Measurements from ENCODE around the gene DHRS1. TPM values are rescaled to one million over a fixed set of nuclear protein-coding genes. Genes with fewer than 3 reads are reported as not detected.

DHRS1 gene
- total RNA-seq, 1 experiment from 2014 or later, result 34.7 TPM

DNA sequence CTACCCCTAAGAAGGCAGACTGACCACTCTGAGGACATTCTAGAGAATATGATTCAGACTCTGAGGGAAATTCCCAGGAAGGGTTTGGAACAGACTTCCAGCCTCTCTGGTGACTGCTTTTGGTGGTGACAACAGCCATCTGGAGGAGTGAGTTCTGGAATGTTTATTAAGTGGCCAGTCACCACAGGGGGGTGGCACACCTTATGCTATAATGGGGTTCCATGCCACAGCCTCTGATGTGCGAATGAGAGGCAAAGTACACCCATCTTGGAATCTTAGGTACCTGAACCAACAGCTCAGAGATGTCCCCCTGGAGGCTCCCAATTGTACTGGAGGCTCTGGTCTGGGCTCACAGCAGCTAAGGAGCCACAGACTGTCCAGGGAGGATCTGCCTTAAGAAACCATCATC, 47.7 kb downstream of the DHRS1 start:
- BruUV-seq (replicated peaks), result no TSS peak
- no peak overlapping the region for H3K9ac ChIP-seq (ENCODE audit: low read length)
- H4K20me1 ChIP-seq (ENCODE audit: insufficient read depth), result no peaks in the 10 kb centered on the region
- H3K4me2 ChIP-seq (ENCODE audit: low read length), result no peak overlapping the region
- no peaks in the 10 kb centered on the region for H3K9me2 ChIP-seq (ENCODE audit: insufficient read depth)
- H3K9me3 ChIP-seq (ENCODE audit: control insufficient read depth in 1 of 2, insufficient read depth in 1 of 2, low read depth in 1 of 2, low read length in 2 of 2), result no peaks in the 10 kb centered on the region
- H3K27me3 ChIP-seq (ENCODE audit: insufficient read depth, low read length), result no peaks in the 10 kb centered on the region
- ChIA-PET POLR2A (interaction anchor here (1.0 to 1.7 kb wide), 2 partner anchors 10 to 20 kb away, joined by 3 to 7 read pairs; partner anchors contain the start of genes RABGGTA and TINF2), RAD21 (ENCODE audit: low non-redundant PET in 1 of 2, low total read pairs in 2 of 2, uncharacterized antibody in 2 of 2, unreplicated experiment in 2 of 2) (no interaction called here), CTCF (interaction anchor here (1.7 kb wide), 1 partner anchor 9 kb away, joined by 9 read pairs; the partner anchor contains the start of gene TINF2)
- H3K4me1 ChIP-seq (ENCODE audit: control insufficient read depth in 1 of 2, insufficient read depth in 2 of 2, low read length in 2 of 2), result peaks cover 0 to 5% of the 10 kb centered on the region in 2 experiments; a peak in 1 of 4 replicates
- H3K4me3 ChIP-seq (replicated peaks in 1 of 2; ENCODE audit: low read depth in 1 of 2, low read length in 2 of 2), result no peak overlapping the region
- intact Hi-C loops (cut with micrococcal nuclease), result no loop called here
- DNase-seq (ENCODE audit: low read depth, low spot score) (no peak), ATAC-seq (peak; percentile 58; the same call in 1 of the 2 replicates)
- no peaks in the 10 kb centered on the region for H3K79me2 ChIP-seq (ENCODE audit: insufficient read depth, low read length)
- H3K36me3 ChIP-seq (ENCODE audit: control insufficient read depth in 1 of 2, insufficient read depth in 2 of 2, low read length in 2 of 2), result no peaks in the 10 kb centered on the region; a peak in 1 of 4 replicates
- TF ChIP-seq ZFX (IDR thresholded peaks at IDR 0.05), result no peak
- no peak for TF ChIP-seq EZH2 (IDR thresholded peaks at IDR 0.05)
- TF ChIP-seq EZH2phosphoT487 (IDR thresholded peaks at IDR 0.05; ENCODE audit: borderline replicate concordance), result no peak
- TF ChIP-seq, protein P1, sequence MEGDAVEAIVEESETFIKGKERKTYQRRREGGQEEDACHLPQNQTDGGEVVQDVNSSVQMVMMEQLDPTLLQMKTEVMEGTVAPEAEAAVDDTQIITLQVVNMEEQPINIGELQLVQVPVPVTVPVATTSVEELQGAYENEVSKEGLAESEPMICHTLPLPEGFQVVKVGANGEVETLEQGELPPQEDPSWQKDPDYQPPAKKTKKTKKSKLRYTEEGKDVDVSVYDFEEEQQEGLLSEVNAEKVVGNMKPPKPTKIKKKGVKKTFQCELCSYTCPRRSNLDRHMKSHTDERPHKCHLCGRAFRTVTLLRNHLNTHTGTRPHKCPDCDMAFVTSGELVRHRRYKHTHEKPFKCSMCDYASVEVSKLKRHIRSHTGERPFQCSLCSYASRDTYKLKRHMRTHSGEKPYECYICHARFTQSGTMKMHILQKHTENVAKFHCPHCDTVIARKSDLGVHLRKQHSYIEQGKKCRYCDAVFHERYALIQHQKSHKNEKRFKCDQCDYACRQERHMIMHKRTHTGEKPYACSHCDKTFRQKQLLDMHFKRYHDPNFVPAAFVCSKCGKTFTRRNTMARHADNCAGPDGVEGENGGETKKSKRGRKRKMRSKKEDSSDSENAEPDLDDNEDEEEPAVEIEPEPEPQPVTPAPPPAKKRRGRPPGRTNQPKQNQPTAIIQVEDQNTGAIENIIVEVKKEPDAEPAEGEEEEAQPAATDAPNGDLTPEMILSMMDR (IDR thresholded peaks at IDR 0.05 in 2 of 3, conservative IDR thresholded peaks at IDR 0.05 in 1 of 3; ENCODE audit: borderline replicate concordance in 1 of 3, insufficient read depth in 1 of 3, low read depth in 2 of 3, low read length in 2 of 3), result peak in 1 of 3 experiments; percentile 27; a peak in 1 of 6 replicates
- no peak for TF ChIP-seq JUND (IDR thresholded peaks at IDR 0.05)
- H2AFZ ChIP-seq (ENCODE audit: low read depth, low read length, poor library complexity, severe bottlenecking), result no peak overlapping the region
- no peak overlapping the region for H3K27ac ChIP-seq (ENCODE audit: low read depth, low read length)

- ChIA-PET CTCF (no interaction called here), POLR2A (interaction anchor here (1.7 kb wide), 1 partner anchor 8 kb away, joined by 7 read pairs; the partner anchor contains the start of gene TINF2), RAD21 (ENCODE audit: low non-redundant PET in 1 of 2, low total read pairs in 2 of 2, uncharacterized antibody in 2 of 2, unreplicated experiment in 2 of 2) (no interaction called here)
- Histone ChIP-seq H3K4me3 (replicated peaks in 1 of 2; ENCODE audit: low read depth in 1 of 2, low read length in 2 of 2) (no peak overlapping the region), H3K9ac (ENCODE audit: low read length) (no peak overlapping the region), H3K9me2 (ENCODE audit: insufficient read depth) (no peaks in the 10 kb centered on the region), H2AFZ (ENCODE audit: low read depth, low read length, poor library complexity, severe bottlenecking) (no peak overlapping the region), H3K36me3 (ENCODE audit: control insufficient read depth in 1 of 2, insufficient read depth in 2 of 2, low read length in 2 of 2) (no peaks in the 10 kb centered on the region; a peak in 1 of 4 replicates), H3K79me2 (ENCODE audit: insufficient read depth, low read length) (no peaks in the 10 kb centered on the region), H3K27ac (ENCODE audit: low read depth, low read length) (no peak overlapping the region), H3K9me3 (ENCODE audit: control insufficient read depth in 1 of 2, insufficient read depth in 1 of 2, low read depth in 1 of 2, low read length in 2 of 2) (no peaks in the 10 kb centered on the region), H3K4me1 (ENCODE audit: control insufficient read depth in 1 of 2, insufficient read depth in 2 of 2, low read length in 2 of 2) (peaks cover 0 to 5% of the 10 kb centered on the region in 2 experiments; a peak in 1 of 4 replicates), H4K20me1 (ENCODE audit: insufficient read depth) (no peaks in the 10 kb centered on the region), H3K27me3 (ENCODE audit: insufficient read depth, low read length) (no peaks in the 10 kb centered on the region), H3K4me2 (ENCODE audit: low read length) (no peak overlapping the region)
- TF ChIP-seq ZFX (IDR thresholded peaks at IDR 0.05) (no peak), POLR2AphosphoS5 (IDR thresholded peaks at IDR 0.05; ENCODE audit: low read depth, low read length) (no peak), YY1 (IDR thresholded peaks at IDR 0.05; ENCODE audit: extremely low read depth, insufficient replicate concordance, low read depth, low read length) (no peak)
- TF ChIP-seq, protein P2, sequence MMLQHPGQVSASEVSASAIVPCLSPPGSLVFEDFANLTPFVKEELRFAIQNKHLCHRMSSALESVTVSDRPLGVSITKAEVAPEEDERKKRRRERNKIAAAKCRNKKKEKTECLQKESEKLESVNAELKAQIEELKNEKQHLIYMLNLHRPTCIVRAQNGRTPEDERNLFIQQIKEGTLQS (IDR thresholded peaks at IDR 0.05), result no peak
- ATAC-seq, result no peak
- intact Hi-C loops (cut with micrococcal nuclease), result no loop called here
- no TSS peak for BruUV-seq (replicated peaks)
- DNase-seq (ENCODE audit: low read depth, low spot score), result no peak
Observed at GRCh38 chr14:24250354-24250753, 49.2 kb downstream of the DHRS1 start.

Data from HCT116 (cell line).